H1 (cell line): Measurements from ENCODE around the gene MEF2D. TPM values are rescaled to one million over a fixed set of nuclear protein-coding genes. Genes with fewer than 3 reads are reported as not detected.

Experiments
- CTCF ChIA-PET: fragments of 300-600 bp; sonication (Branson Sonifier 250); formaldehyde crosslinking; loops from one replicate; lab custom pipeline; 2021; ENCODE audit not compliant: partially characterized antibody; lab: Charles Lee
- POLR2A ChIA-PET: fragments of 300-600 bp; sonication (Branson Sonifier 250); formaldehyde crosslinking; loops from one replicate; lab custom pipeline; 2021; ENCODE audit warnings: inconsistent platforms; ENCODE audit not compliant: partially characterized antibody; lab: Charles Lee
- DNase-seq, 2 experiments: peaks; one replicate each; pipeline versions ENCODE4 v3.0.0 to v3.0.0-alpha.2; 2010 to 2022; ENCODE audit warnings: low spot score in 2 of 2, low read depth in 1 of 2, mixed read lengths in 1 of 2
- FAIRE-seq: peaks from 2 replicates; lab custom pipeline; 2011; peaks lifted over from hg19 to GRCh38; lab: Jason Lieb, UNC
- H2AFZ ChIP-seq: 2 replicates; pipeline ENCODE4 v1.8.1; 2012; ENCODE audit warnings: low read length, inconsistent platforms
- H2AK5ac ChIP-seq: 2 replicates; pipeline ENCODE4 v1.6.1; 2013; ENCODE audit warnings: low read depth, low read length
- H2BK120ac ChIP-seq: replicated peaks from 2 replicates; pipeline ENCODE3; 2013; ENCODE audit warnings: low read depth, low read length, inconsistent platforms
- H2BK12ac ChIP-seq: 2 replicates; pipeline ENCODE4 v1.6.1; 2013; ENCODE audit warnings: low read depth, low read length
- H2BK15ac ChIP-seq: 2 replicates; pipeline ENCODE4 v1.6.1; 2013; ENCODE audit warnings: low read length
- H2BK20ac ChIP-seq: 2 replicates; pipeline ENCODE4 v1.6.1; 2013; ENCODE audit warnings: low read length
- H2BK5ac ChIP-seq: 2 replicates; pipeline ENCODE4 v1.6.1; 2013; ENCODE audit warnings: low read depth, low read length
- H3K14ac ChIP-seq: 2 replicates; pipeline ENCODE4 v1.6.1; 2013; ENCODE audit warnings: inconsistent platforms; ENCODE audit not compliant: insufficient read length
- H3K18ac ChIP-seq: 2 replicates; pipeline ENCODE4 v1.6.1; 2013; ENCODE audit warnings: low read length; ENCODE audit errors: extremely low read depth
- H3K23ac ChIP-seq: 2 replicates; pipeline ENCODE4 v1.6.1; 2013; ENCODE audit warnings: inconsistent platforms; ENCODE audit not compliant: insufficient read length
- H3K23me2 ChIP-seq: 2 replicates; pipeline ENCODE4 v1.6.1; 2013; ENCODE audit warnings: low read depth, low read length
- H3K27ac ChIP-seq: 2 replicates; pipeline ENCODE4 v1.6.1; 2011; ENCODE audit warnings: low read depth, low read length, inconsistent platforms
- H3K27me3 ChIP-seq, 4 experiments: replicated peaks in 1 of 4; 1 replicate in 1 of 4; 2 replicates in 3 of 4; pipeline versions ENCODE4 v1.6.1 to v1.8.1; 2011 to 2013; ENCODE audit warnings: low read length in 3 of 4, mild to moderate bottlenecking in 3 of 4, inconsistent platforms in 2 of 4, mixed read lengths in 2 of 4, moderate library complexity in 1 of 4; ENCODE audit not compliant: control insufficient read depth in 3 of 4, insufficient read depth in 3 of 4; ENCODE audit errors: extremely low read depth in 1 of 4
- H3K36me3 ChIP-seq, 4 experiments: 2 replicates each; pipeline versions ENCODE4 v1.6.1 to v1.8.1; 2011 to 2013; ENCODE audit warnings: mild to moderate bottlenecking in 4 of 4, low read length in 3 of 4, moderate library complexity in 2 of 4, control low read depth in 1 of 4, inconsistent platforms in 1 of 4; ENCODE audit not compliant: insufficient read depth in 4 of 4, control insufficient read depth in 2 of 4
- H3K4ac ChIP-seq: replicated peaks from 2 replicates; pipeline ENCODE3; 2013; ENCODE audit warnings: low read length, low read depth, mixed read lengths, inconsistent platforms; ENCODE audit not compliant: insufficient read length
- H3K4me1 ChIP-seq, 4 experiments: replicated peaks in 1 of 4; 1 replicate in 1 of 4; 2 replicates in 3 of 4; pipeline versions ENCODE4 v1.6.1 to v1.8.1; 2011 to 2013; ENCODE audit warnings: low read length in 3 of 4, inconsistent platforms in 2 of 4, mixed read lengths in 1 of 4; ENCODE audit not compliant: insufficient read depth in 4 of 4, control insufficient read depth in 3 of 4
- H3K4me2 ChIP-seq, 2 experiments: 2 replicates each; pipeline versions ENCODE4 v1.6.1 to v1.8.1; 2011 to 2013; ENCODE audit warnings: low read depth in 2 of 2, low read length in 2 of 2, control low read depth in 1 of 2, inconsistent platforms in 1 of 2, mild to moderate bottlenecking in 1 of 2; ENCODE audit not compliant: insufficient read depth in 1 of 2
- H3K4me3 ChIP-seq, 4 experiments: fragments of 200-600, 300-600 bp in 1 of 4; sonication (generic), shearing (Covaris generic), sonication (Bioruptor Twin) in 1 of 4; 2 replicates each; pipeline versions ENCODE4 v1.5.1 to v1.8.1; 2011 to 2016; ENCODE audit warnings: low read length in 4 of 4, low read depth in 3 of 4, control low read depth in 2 of 4, inconsistent platforms in 2 of 4, mild to moderate bottlenecking in 2 of 4, mixed read lengths in 1 of 4, moderate library complexity in 1 of 4; ENCODE audit not compliant: insufficient read depth in 2 of 4; ENCODE audit errors: extremely low read depth in 1 of 4
- H3K56ac ChIP-seq: replicated peaks from 2 replicates; pipeline ENCODE3; 2013; ENCODE audit warnings: low read depth, mild to moderate bottlenecking, mixed read lengths, low read length, inconsistent platforms; ENCODE audit not compliant: insufficient read length
- H3K79me1 ChIP-seq: 2 replicates; pipeline ENCODE4 v1.6.1; 2013; ENCODE audit warnings: low read depth, low read length, control low read depth
- H3K79me2 ChIP-seq, 2 experiments: 2 replicates each; pipeline versions ENCODE4 v1.6.1 to v1.8.1; 2012 to 2013; ENCODE audit warnings: low read length in 2 of 2, mild to moderate bottlenecking in 2 of 2, inconsistent platforms in 1 of 2; ENCODE audit not compliant: insufficient read depth in 2 of 2, control insufficient read depth in 1 of 2
- H3K9ac ChIP-seq, 4 experiments: replicated peaks in 1 of 4; 1 replicate in 1 of 4; 2 replicates in 3 of 4; pipeline versions ENCODE4 v1.6.1 to v1.8.1; 2011 to 2013; ENCODE audit warnings: low read depth in 3 of 4, low read length in 3 of 4, control low read depth in 2 of 4, mild to moderate bottlenecking in 2 of 4, moderate library complexity in 2 of 4, inconsistent platforms in 1 of 4; ENCODE audit errors: extremely low read depth in 1 of 4
- H3K9me3 ChIP-seq, 2 experiments: 2 replicates each; pipeline versions ENCODE4 v1.6.1 to v1.8.1; 2012 to 2013; ENCODE audit warnings: mild to moderate bottlenecking in 2 of 2, moderate library complexity in 2 of 2, control low read depth in 1 of 2, inconsistent platforms in 1 of 2, low read depth in 1 of 2, low read length in 1 of 2, mixed read lengths in 1 of 2; ENCODE audit not compliant: insufficient read depth in 2 of 2
- H4K20me1 ChIP-seq, 2 experiments: replicated peaks in 1 of 2; 2 replicates each; pipeline versions ENCODE3 to v1.8.1; 2011 to 2013; ENCODE audit warnings: inconsistent platforms in 2 of 2, low read length in 2 of 2, mild to moderate bottlenecking in 1 of 2; ENCODE audit not compliant: insufficient read depth in 2 of 2, control insufficient read depth in 1 of 2
- H4K5ac ChIP-seq: 2 replicates; pipeline ENCODE4 v1.6.1; 2013; ENCODE audit warnings: low read length, low read depth, mixed read lengths, inconsistent platforms; ENCODE audit not compliant: insufficient read length
- H4K8ac ChIP-seq: 2 replicates; pipeline ENCODE4 v1.8.0; 2013; ENCODE audit warnings: mild to moderate bottlenecking, moderate library complexity, low read length, inconsistent platforms; ENCODE audit not compliant: insufficient read depth; ENCODE audit errors: extremely low read depth
- H4K91ac ChIP-seq: replicated peaks from 2 replicates; pipeline ENCODE3; 2013; ENCODE audit warnings: low read length, mixed read lengths, inconsistent platforms; ENCODE audit not compliant: insufficient read length
- GABPA ChIP-seq: IDR thresholded peaks from 2 replicates; pipeline ENCODE4 v1.6.1; 2011; ENCODE audit warnings: mild to moderate bottlenecking, low read length, moderate library complexity, borderline replicate concordance; ENCODE audit not compliant: insufficient read depth
- TAF1 ChIP-seq: IDR thresholded peaks from 2 replicates; pipeline ENCODE4 v1.6.1; 2011; ENCODE audit warnings: mild to moderate bottlenecking, low read depth, low read length
- TEAD4 ChIP-seq: IDR thresholded peaks from 2 replicates; pipeline ENCODE4 v1.6.1; 2012; ENCODE audit warnings: low read depth, low read length, inconsistent platforms, mixed read lengths
- WGBS, 2 experiments: shearing (Covaris generic) in 1 of 2; methylation state at CpG; one replicate each; pipeline versions ENCODE4 v1.1.6 to v1.1.7; 2013 to 2015; ENCODE audit warnings: low lambda C conversion rate in 2 of 2, mixed read lengths in 2 of 2, inconsistent platforms in 1 of 2, low coverage in 1 of 2, missing lambda C conversion rate in 1 of 2; ENCODE audit not compliant: insufficient replicate concordance in 2 of 2, insufficient coverage in 1 of 2, insufficient read length in 1 of 2; ENCODE audit errors: extremely low coverage in 1 of 2, missing lambda C conversion rate in 1 of 2; 5-methylcytosine and 5-hydroxymethylcytosine counted together
- polyA plus RNA-seq, 7 experiments: library from polyadenylated mRNA; depleted of rRNA in 3 of 7; stranded (reverse) in 5 of 7; unstranded in 2 of 7; fragments of >200 nt in 5 of 7; fragments of 200-250 nt in 2 of 7; gene quantifications; 1 replicate in 5 of 7; 2 replicates in 1 of 7; 4 replicates in 1 of 7; pipeline versions ENCODE4 v1.2.1 to v1.2.3, GENCODE V29; 2011 to 2013; ENCODE audit warnings: missing spikeins in 2 of 7, mixed read lengths in 2 of 7
- total RNA-seq: library from RNA; stranded (reverse); fragmentation: NEBNext Ultra II Directional; extraction: Animal tissue kit (Norgen Biotek cat#: 25700); gene quantifications from 2 replicates; pipeline ENCODE4 v1.2.1, GENCODE V29; 2021
- TF ChIP-seq, protein P1 (sequence below): IDR thresholded peaks from 2 replicates; pipeline ENCODE4 v1.6.1; 2012; ENCODE audit warnings: inconsistent platforms

The MEF2D gene
- total and polyA plus RNA-seq, 2 of the 8 experiments (the other 6 are each of a cell fraction or from before 2014, with no cell fraction given): 17.3 to 20.3 TPM

DNA sequence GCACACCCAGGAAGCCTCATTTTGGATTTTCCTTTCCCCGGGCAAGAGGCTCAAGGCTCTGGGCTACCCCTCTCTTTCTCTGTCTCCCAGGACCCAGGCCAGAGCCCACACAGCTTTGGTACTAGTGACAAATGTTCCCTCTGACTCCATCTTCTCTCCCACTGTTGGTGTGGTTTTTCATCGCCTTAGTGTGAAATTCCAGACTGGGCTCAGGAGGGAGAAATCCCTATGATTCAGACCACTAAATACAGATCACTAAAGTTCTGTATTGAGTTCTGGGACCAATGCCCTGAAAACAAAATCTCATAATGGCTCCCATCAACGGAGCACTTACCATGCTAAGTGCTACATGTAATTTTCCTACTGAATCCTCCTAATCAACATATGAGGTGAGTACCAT lies 45.7 kb upstream of the MEF2D start:
- Histone ChIP-seq H2BK15ac (no peak overlapping the region), H3K4me3 (no peak overlapping the region), H2BK12ac (no peak overlapping the region), H3K79me2 (no peaks in the 10 kb centered on the region), H2BK5ac (no peak overlapping the region), H3K27me3 (no peaks in the 10 kb centered on the region), H2BK120ac (no peak overlapping the region), H3K23ac (no peak overlapping the region), H2BK20ac (no peak overlapping the region), H3K27ac (no peak overlapping the region), H4K91ac (no peak overlapping the region), H3K23me2 (no peaks in the 10 kb centered on the region), H4K20me1 (peaks cover 0 to 10% of the 10 kb centered on the region in 2 experiments), H3K36me3 (peaks cover 3 to 18% (median 12%) of the 10 kb centered on the region in 4 experiments; a peak in 7 of 8 replicates), H3K4me2 (no peak overlapping the region), H3K4me1 (no peaks in the 10 kb centered on the region), H3K14ac (no peak overlapping the region), H2AFZ (no peak overlapping the region), H4K5ac (no peak overlapping the region), H3K56ac (no peak overlapping the region), H2AK5ac (no peak overlapping the region), H3K9me3 (no peaks in the 10 kb centered on the region), H3K79me1 (no peaks in the 10 kb centered on the region), H3K9ac (no peak overlapping the region), H4K8ac (no peak overlapping the region), H3K4ac (no peak overlapping the region)
- FAIRE-seq (no peak), DNase-seq (no peak)
- POLR2A ChIA-PET: interaction anchor here (2.1 kb wide), 1 partner anchor 21 kb away, joined by 8 read pairs; no protein-coding TSS in a partner anchor
- no peak for TF ChIP-seq GABPA
- TF ChIP-seq TEAD4: no peak
- TF ChIP-seq TAF1: no peak
- TF ChIP-seq, protein P1, sequence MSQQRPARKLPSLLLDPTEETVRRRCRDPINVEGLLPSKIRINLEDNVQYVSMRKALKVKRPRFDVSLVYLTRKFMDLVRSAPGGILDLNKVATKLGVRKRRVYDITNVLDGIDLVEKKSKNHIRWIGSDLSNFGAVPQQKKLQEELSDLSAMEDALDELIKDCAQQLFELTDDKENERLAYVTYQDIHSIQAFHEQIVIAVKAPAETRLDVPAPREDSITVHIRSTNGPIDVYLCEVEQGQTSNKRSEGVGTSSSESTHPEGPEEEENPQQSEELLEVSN: no peak
- TF ChIP-seq, all 59 proteins: peak for 0
- CTCF ChIA-PET: interaction anchor here (6.8 kb wide), 1 partner anchor 64 kb away, joined by 33 read pairs; no protein-coding TSS in a partner anchor
- H3K18ac ChIP-seq: no peak overlapping the region
- WGBS, 2 experiments: 95% methylated on average over 3 of the region's 3 CpGs; no CpG with 5 or more reads in 1 of the 2 experiments
